Osteoblast (primary cell): Measurements from ENCODE around the gene PLXNB2. TPM values are rescaled to one million over a fixed set of nuclear protein-coding genes. Genes with fewer than 3 reads are reported as not detected.
A peak's percentile ranks its signal among the peaks of the same experiment; 100 is the strongest.
"Not testable (repeated sequence)": the region's sequence is repeated elsewhere in the genome, so short reads cannot be mapped to it uniquely, and the experiment has no call there.

ENCODE experiments used
- DNase-seq: peaks from one replicate; pipeline ENCODE4 v3.0.0; 2011; ENCODE audit warnings: low spot score, mixed read lengths; ENCODE audit not compliant: insufficient read length; ENCODE audit errors: missing footprints
- H2AFZ ChIP-seq: 2 replicates; pipeline ENCODE4 v1.6.0; 2011; ENCODE audit warnings: mild to moderate bottlenecking, low read length
- H3K27ac ChIP-seq: 2 replicates; pipeline ENCODE4 v1.5.1; 2011; ENCODE audit warnings: mild to moderate bottlenecking, low read depth, low read length, moderate library complexity
- H3K27me3 ChIP-seq: 2 replicates; pipeline ENCODE4 v1.6.0; 2012; ENCODE audit warnings: mild to moderate bottlenecking, control low read depth, inconsistent platforms, low read length, moderate library complexity; ENCODE audit not compliant: insufficient read depth
- H3K36me3 ChIP-seq: 2 replicates; pipeline ENCODE4 v1.5.1; 2011; ENCODE audit warnings: mild to moderate bottlenecking, low read length, control low read depth, moderate library complexity; ENCODE audit not compliant: insufficient read depth
- H3K4me1 ChIP-seq: 2 replicates; pipeline ENCODE4 v1.5.1; 2011; ENCODE audit warnings: mild to moderate bottlenecking, low read length, control low read depth, moderate library complexity; ENCODE audit not compliant: insufficient read depth
- H3K4me2 ChIP-seq: 2 replicates; pipeline ENCODE4 v1.6.0; 2011; ENCODE audit warnings: mild to moderate bottlenecking, low read length; ENCODE audit not compliant: insufficient read depth
- H3K4me3 ChIP-seq: fragments of 200-600 bp; sonication (generic); 3 replicates; pipeline ENCODE4 v1.5.1; 2012; ENCODE audit warnings: mild to moderate bottlenecking, low read length, inconsistent platforms; ENCODE audit not compliant: insufficient read depth
- H3K79me2 ChIP-seq: 2 replicates; pipeline ENCODE4 v1.6.0; 2012; ENCODE audit warnings: mild to moderate bottlenecking, low read length, control low read depth, inconsistent platforms; ENCODE audit not compliant: insufficient read depth
- H3K9me3 ChIP-seq: 2 replicates; pipeline ENCODE4 v1.5.1; 2011; ENCODE audit warnings: low read depth, low read length, control low read depth
- H4K20me1 ChIP-seq: 2 replicates; pipeline ENCODE4 v1.6.0; 2012; ENCODE audit warnings: mild to moderate bottlenecking, low read length, control low read depth; ENCODE audit not compliant: insufficient read depth
- CTCF ChIP-seq: IDR thresholded peaks from 2 replicates; pipeline ENCODE4 v1.5.1; 2011; ENCODE audit warnings: mild to moderate bottlenecking, low read depth, low read length, moderate library complexity; ENCODE audit errors: extremely low read depth
- total RNA-seq: library from RNA; depleted of rRNA; stranded (reverse); fragments of >200 nt; gene quantifications from 2 replicates; pipeline ENCODE4 v1.2.3, GENCODE V29; 2012

The PLXNB2 gene
- total RNA-seq, 1 donor, result 209 TPM

DNA sequence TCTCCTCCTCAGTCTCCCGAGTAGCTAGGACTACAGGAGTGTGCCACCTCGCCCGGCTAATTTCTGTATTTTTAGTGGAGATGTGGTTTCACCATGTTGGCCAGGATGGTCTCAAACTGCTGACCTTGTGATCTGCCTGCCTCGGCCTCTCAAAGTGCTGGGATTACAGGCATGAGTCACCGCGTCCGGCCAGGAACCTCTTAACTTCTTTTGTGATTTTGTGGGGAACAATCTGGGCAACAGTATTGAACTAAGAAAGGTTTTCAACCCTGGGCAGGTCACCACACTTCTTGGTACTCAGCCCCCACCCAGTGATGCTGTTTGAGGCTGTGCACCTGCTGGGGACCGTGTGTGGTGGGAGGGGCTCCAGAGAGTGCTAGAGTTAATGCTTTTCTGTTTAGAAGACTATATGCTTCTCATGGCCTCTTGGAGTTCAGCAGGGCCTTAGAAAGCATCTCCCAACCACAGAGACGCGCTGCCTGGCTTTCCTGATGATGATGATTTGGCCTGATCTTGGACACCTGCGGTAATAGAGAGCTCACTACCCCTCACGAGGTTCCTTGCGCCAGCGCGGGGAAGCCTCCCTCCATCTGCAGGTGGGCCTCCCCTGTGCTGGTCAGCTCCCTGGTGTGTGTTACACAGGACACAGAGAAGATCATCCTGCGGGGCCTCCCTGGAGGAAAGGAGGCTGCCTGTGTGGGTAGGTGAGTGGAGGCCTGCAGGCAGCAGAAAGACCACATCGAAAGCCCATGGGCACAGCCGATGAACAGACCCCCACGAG lies 18.2 kb upstream of the PLXNB2 start:
- H4K20me1 ChIP-seq, result peaks cover 13% of the 10 kb centered on the region
- no peak overlapping the region for H2AFZ ChIP-seq
- no peaks in the 10 kb centered on the region for H3K27me3 ChIP-seq

GRCh38 chr22:50323900-50324299 lies 16.5 kb upstream of the PLXNB2 start:
- peaks cover 14% of the 10 kb centered on the region for H3K4me1 ChIP-seq

More for the DNA sequence above, 18.2 kb upstream of the PLXNB2 start:
- H3K4me2 ChIP-seq, result peak overlapping the region; percentile 91
- no peaks in the 10 kb centered on the region for H3K36me3 ChIP-seq
- no peak for TF ChIP-seq CTCF
- peaks cover 15% of the 10 kb centered on the region for H3K4me1 ChIP-seq
- DNase-seq, result peak; percentile 86
- peak overlapping the region; percentile 83 for H3K4me3 ChIP-seq
- no peak overlapping the region for H3K27ac ChIP-seq
- H3K9me3 ChIP-seq, result no peaks in the 10 kb centered on the region
- H3K79me2 ChIP-seq, result peaks cover 15% of the 10 kb centered on the region

DNA sequence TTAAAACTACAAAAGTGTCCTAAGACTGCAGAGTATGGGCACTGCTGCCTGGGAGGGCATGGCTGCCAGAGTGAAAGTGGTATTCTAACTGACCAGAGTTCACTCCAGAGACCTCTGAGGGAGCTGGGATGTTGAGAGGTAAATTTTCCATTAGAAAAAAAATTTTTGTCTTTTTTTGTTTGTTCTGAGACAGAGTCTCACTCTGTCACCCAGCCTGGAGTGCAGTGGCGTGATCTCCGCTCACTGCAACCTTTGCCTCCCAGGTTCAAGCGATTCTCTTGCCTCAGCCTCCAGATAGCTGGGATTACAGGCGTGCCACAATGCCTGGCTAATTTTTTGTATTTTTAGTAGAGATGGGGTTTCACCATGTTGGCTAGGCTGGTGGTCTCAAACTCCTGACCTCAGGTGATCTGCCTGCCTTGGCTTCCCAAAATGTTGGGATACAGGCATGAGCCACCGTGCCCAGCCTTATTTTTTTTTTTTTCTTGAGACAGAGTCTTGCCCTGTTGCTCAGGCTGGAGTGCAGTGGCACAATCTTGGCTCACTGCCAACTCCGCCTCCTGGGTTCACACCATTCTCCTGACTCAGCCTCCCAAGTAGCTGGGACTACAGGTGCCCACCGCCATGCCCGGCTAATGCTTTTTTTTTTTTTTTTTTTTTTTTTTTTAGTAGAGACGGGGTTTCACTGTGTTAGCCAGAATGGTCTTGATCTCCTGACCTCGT lies 15.1 kb upstream of the PLXNB2 start:
- H4K20me1 ChIP-seq, result peaks cover 13% of the 10 kb centered on the region
- not testable (repeated sequence) for H3K4me3 ChIP-seq, H3K9me3 ChIP-seq, H3K27ac ChIP-seq, H3K4me2 ChIP-seq, H2AFZ ChIP-seq, H3K36me3 ChIP-seq, H3K27me3 ChIP-seq
- peak; percentile 14 for DNase-seq
- peaks cover 13% of the 10 kb centered on the region for H3K79me2 ChIP-seq
- peaks cover 11% of the 10 kb centered on the region for H3K4me1 ChIP-seq

More at GRCh38 chr22:50323900-50324299, 16.5 kb upstream of the PLXNB2 start:
- Histone ChIP-seq H3K4me3 (no peak overlapping the region), H3K4me2 (no peak overlapping the region), H3K27me3 (no peaks in the 10 kb centered on the region), H3K27ac (no peak overlapping the region), H3K36me3 (no peaks in the 10 kb centered on the region), H3K79me2 (peaks cover 15% of the 10 kb centered on the region), H3K9me3 (no peaks in the 10 kb centered on the region), H4K20me1 (peaks cover 13% of the 10 kb centered on the region), H2AFZ (no peak overlapping the region)
- no peak for TF ChIP-seq CTCF
- DNase-seq, result peak; percentile 3

DNA sequence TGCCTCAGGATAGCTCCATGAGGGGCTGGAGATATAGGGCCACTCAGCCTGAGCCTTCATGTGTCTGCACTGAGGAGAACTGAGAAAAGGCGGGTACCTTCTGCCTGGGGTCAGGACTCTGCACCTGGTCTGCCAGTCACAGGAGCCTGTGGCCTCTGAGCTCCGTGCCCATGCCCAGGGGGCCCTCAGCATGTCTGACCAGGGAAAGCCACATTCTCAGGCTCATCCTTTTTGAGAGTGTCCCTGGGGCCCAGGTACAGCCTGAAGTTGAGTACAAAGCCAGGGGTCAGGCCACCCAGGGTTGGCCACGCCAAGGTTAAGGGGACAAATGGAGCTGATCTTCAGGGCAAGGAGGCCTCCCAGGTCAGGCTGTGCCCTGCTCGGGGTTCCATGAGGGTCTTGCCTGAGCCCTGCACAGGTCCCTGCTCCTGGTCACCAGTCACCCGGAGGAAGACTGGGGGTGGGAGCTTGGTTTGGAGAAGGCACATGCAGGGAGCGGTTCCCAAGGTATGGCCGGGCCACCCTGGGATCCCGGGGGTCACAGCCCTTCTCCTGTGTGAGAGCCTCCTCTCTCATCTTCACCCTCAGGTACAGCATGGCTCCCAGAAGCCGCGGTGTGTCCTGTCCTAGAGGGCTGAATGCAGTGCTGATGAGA lies 13.4 kb upstream of the PLXNB2 start:
- Histone ChIP-seq H2AFZ (no peak overlapping the region), H3K4me3 (no peak overlapping the region), H3K4me1 (peaks cover 3% of the 10 kb centered on the region), H3K36me3 (no peaks in the 10 kb centered on the region), H3K79me2 (peaks cover 4% of the 10 kb centered on the region), H3K9me3 (no peaks in the 10 kb centered on the region), H3K27me3 (no peaks in the 10 kb centered on the region), H3K27ac (no peak overlapping the region), H3K4me2 (no peak overlapping the region), H4K20me1 (peaks cover 8% of the 10 kb centered on the region)
- TF ChIP-seq CTCF, result no peak
- peak; percentile 72 for DNase-seq
